Neural cell (in vitro differentiated cells): Measurements from ENCODE around the gene RGS6.

Experiments used
- CTCF ChIP-seq: fragments of 450-650 bp; IDR thresholded peaks from 2 replicates; pipeline ENCODE4 v1.5.1; 2014; ENCODE audit warnings: antibody characterized with exemption, mild to moderate bottlenecking, moderate library complexity; ENCODE audit not compliant: poor library complexity, severe bottlenecking
- EZH2 ChIP-seq: fragments of 200-600, 300-800 bp; shearing (Covaris generic), sonication (generic); IDR thresholded peaks from 2 replicates; pipeline ENCODE4 v1.6.1; 2014; ENCODE audit warnings: antibody characterized with exemption, low read length, borderline replicate concordance, mild to moderate bottlenecking; ENCODE audit not compliant: insufficient read depth, poor library complexity, severe bottlenecking
- POLR2AphosphoS5 ChIP-seq: IDR thresholded peaks from 2 replicates; pipeline ENCODE4 v1.6.1; 2012
- RAD21 ChIP-seq: fragments of 450-650 bp; conservative IDR thresholded peaks from 2 replicates; pipeline ENCODE4 v1.6.1; 2014; ENCODE audit warnings: antibody characterized with exemption, mild to moderate bottlenecking, moderate library complexity
- SMC3 ChIP-seq: fragments of 450-650 bp; conservative IDR thresholded peaks from 2 replicates; pipeline ENCODE4 v1.6.1; 2014; ENCODE audit warnings: antibody characterized with exemption, mild to moderate bottlenecking, moderate library complexity; ENCODE audit not compliant: poor library complexity
- TAF1 ChIP-seq: IDR thresholded peaks from 2 replicates; pipeline ENCODE4 v1.6.1; 2012; ENCODE audit warnings: low read depth

GRCh38 chr14:72409047-72409446, 476.8 kb downstream of the RGS6 start:
- no peak for TF ChIP-seq POLR2AphosphoS5
- no peak for TF ChIP-seq RAD21
- TF ChIP-seq CTCF = no peak
- TF ChIP-seq SMC3 = no peak
- no peak for TF ChIP-seq EZH2
- TF ChIP-seq TAF1 = no peak
